ENCODE results near the gene TRAPPC8. TPM values are rescaled to one million over a fixed set of nuclear protein-coding genes. Genes with fewer than 3 reads are reported as not detected.

TRAPPC8 gene
- total RNA-seq = 119 TPM
- polyA plus RNA-seq = 18.2 TPM

- peak; percentile 97 for DNase-seq (ENCODE audit: extremely low spot score)
- Histone ChIP-seq H3K27ac (ENCODE audit: low read depth) (peak within 1 kb of the TSS; percentile 68), H3K4me1 (ENCODE audit: insufficient read depth) (peaks cover 1% of the 10 kb centered on the region), H3K4me3 (ENCODE audit: low read depth, low read length) (peak within 1 kb of the TSS; percentile 81), H3K36me3 (ENCODE audit: insufficient read depth) (no peaks in the 10 kb centered on the region)
- under 1% methylated on average over 58 of the region's 58 CpGs for WGBS
Measured at GRCh38 chr18:31942999-31943877, at the start of gene TRAPPC8. TRAPPC8 (minus strand) TSS chr18:31943128; CDS start chr18:31942764, 364 bp downstream.

GRCh38 chr18:31990823-31991222 lies 47.9 kb upstream of the TRAPPC8 start:
- no peaks in the 10 kb centered on the region for H3K4me1 ChIP-seq (ENCODE audit: insufficient read depth)
- DNase-seq (ENCODE audit: extremely low spot score) = no peak

GRCh38 chr18:31983976-31984375 lies 41.0 kb upstream of the TRAPPC8 start:
- no peak for DNase-seq (ENCODE audit: extremely low spot score)
- 74% methylated on average over 5 of the region's 5 CpGs for whole genome bisulfite sequencing

More at GRCh38 chr18:31990823-31991222, 47.9 kb upstream of the TRAPPC8 start:
- no peaks in the 10 kb centered on the region for H3K36me3 ChIP-seq (ENCODE audit: insufficient read depth)
- no peak overlapping the region for H3K27ac ChIP-seq (ENCODE audit: low read depth)
- H3K4me3 ChIP-seq (ENCODE audit: low read depth, low read length) = no peak overlapping the region
- WGBS = 90% methylated on average over 2 of the region's 2 CpGs

GRCh38 chr18:31983020-31983419 lies 40.1 kb upstream of the TRAPPC8 start:
- Histone ChIP-seq H3K4me1 (ENCODE audit: insufficient read depth) (no peaks in the 10 kb centered on the region), H3K27ac (ENCODE audit: low read depth) (no peak overlapping the region), H3K36me3 (ENCODE audit: insufficient read depth) (no peaks in the 10 kb centered on the region), H3K4me3 (ENCODE audit: low read depth, low read length) (no peak overlapping the region)
- DNase-seq (ENCODE audit: extremely low spot score) = no peak
- WGBS = 75% methylated on average over 3 of the region's 3 CpGs

More at GRCh38 chr18:31983976-31984375, 41.0 kb upstream of the TRAPPC8 start:
- no peak overlapping the region for H3K27ac ChIP-seq (ENCODE audit: low read depth)
- no peak overlapping the region for H3K4me3 ChIP-seq (ENCODE audit: low read depth, low read length)
- no peaks in the 10 kb centered on the region for H3K36me3 ChIP-seq (ENCODE audit: insufficient read depth)
- no peaks in the 10 kb centered on the region for H3K4me1 ChIP-seq (ENCODE audit: insufficient read depth)

- Histone ChIP-seq H3K36me3 (ENCODE audit: insufficient read depth) (no peaks in the 10 kb centered on the region), H3K4me3 (ENCODE audit: low read depth, low read length) (no peak overlapping the region), H3K4me1 (ENCODE audit: insufficient read depth) (no peaks in the 10 kb centered on the region), H3K27ac (ENCODE audit: low read depth) (no peak overlapping the region)
- DNase-seq (ENCODE audit: extremely low spot score) = no peak
Measured at GRCh38 chr18:31980863-31981262, 37.9 kb upstream of the TRAPPC8 start.

- H3K4me3 ChIP-seq (ENCODE audit: low read depth, low read length) = no peak overlapping the region
- WGBS = 90% methylated on average over 2 of the region's 2 CpGs
- no peaks in the 10 kb centered on the region for H3K36me3 ChIP-seq (ENCODE audit: insufficient read depth)
- H3K27ac ChIP-seq (ENCODE audit: low read depth) = no peak overlapping the region
- H3K4me1 ChIP-seq (ENCODE audit: insufficient read depth) = no peaks in the 10 kb centered on the region
- no peak for DNase-seq (ENCODE audit: extremely low spot score)
Measured at GRCh38 chr18:31979714-31980113, 36.8 kb upstream of the TRAPPC8 start.

GRCh38 chr18:31978616-31979015 lies 35.7 kb upstream of the TRAPPC8 start:
- H3K27ac ChIP-seq (ENCODE audit: low read depth) = no peak overlapping the region
- WGBS = 90% methylated on average over 5 of the region's 5 CpGs
- H3K4me1 ChIP-seq (ENCODE audit: insufficient read depth) = no peaks in the 10 kb centered on the region
- no peak for DNase-seq (ENCODE audit: extremely low spot score)
- H3K4me3 ChIP-seq (ENCODE audit: low read depth, low read length) = no peak overlapping the region
- no peaks in the 10 kb centered on the region for H3K36me3 ChIP-seq (ENCODE audit: insufficient read depth)

- Histone ChIP-seq H3K36me3 (ENCODE audit: insufficient read depth) (no peaks in the 10 kb centered on the region), H3K4me3 (ENCODE audit: low read depth, low read length) (no peak overlapping the region), H3K4me1 (ENCODE audit: insufficient read depth) (no peaks in the 10 kb centered on the region), H3K27ac (ENCODE audit: low read depth) (no peak overlapping the region)
- no peak for DNase-seq (ENCODE audit: extremely low spot score)
- 70% methylated on average over 9 of the region's 9 CpGs for WGBS
Measured at GRCh38 chr18:31977270-31977872, 34.4 kb upstream of the TRAPPC8 start.

GRCh38 chr18:31976242-31976641 lies 33.3 kb upstream of the TRAPPC8 start:
- no peaks in the 10 kb centered on the region for H3K36me3 ChIP-seq (ENCODE audit: insufficient read depth)

GRCh38 chr18:31973929-31974546 lies 31.1 kb upstream of the TRAPPC8 start:
- DNase-seq (ENCODE audit: extremely low spot score) = no peak
- no peak overlapping the region for H3K27ac ChIP-seq (ENCODE audit: low read depth)

More at GRCh38 chr18:31976242-31976641, 33.3 kb upstream of the TRAPPC8 start:
- no peak for DNase-seq (ENCODE audit: extremely low spot score)
- WGBS = 64% methylated on average over 3 of the region's 3 CpGs
- Histone ChIP-seq H3K4me1 (ENCODE audit: insufficient read depth) (no peaks in the 10 kb centered on the region), H3K4me3 (ENCODE audit: low read depth, low read length) (no peak overlapping the region), H3K27ac (ENCODE audit: low read depth) (no peak overlapping the region)

GRCh38 chr18:31970617-31971016 lies 27.7 kb upstream of the TRAPPC8 start:
- Histone ChIP-seq H3K4me1 (ENCODE audit: insufficient read depth) (no peaks in the 10 kb centered on the region), H3K27ac (ENCODE audit: low read depth) (no peak overlapping the region), H3K36me3 (ENCODE audit: insufficient read depth) (no peaks in the 10 kb centered on the region), H3K4me3 (ENCODE audit: low read depth, low read length) (no peak overlapping the region)
- 56% methylated on average over 3 of the region's 3 CpGs for WGBS
- no peak for DNase-seq (ENCODE audit: extremely low spot score)

More at GRCh38 chr18:31973929-31974546, 31.1 kb upstream of the TRAPPC8 start:
- Histone ChIP-seq H3K36me3 (ENCODE audit: insufficient read depth) (no peaks in the 10 kb centered on the region), H3K4me3 (ENCODE audit: low read depth, low read length) (no peak overlapping the region), H3K4me1 (ENCODE audit: insufficient read depth) (no peaks in the 10 kb centered on the region)
- 93% methylated on average over 4 of the region's 4 CpGs for whole genome bisulfite sequencing

GRCh38 chr18:31965316-31965970 lies 22.5 kb upstream of the TRAPPC8 start:
- 70% methylated on average over 5 of the region's 5 CpGs for WGBS

GRCh38 chr18:31957728-31958127 lies 14.8 kb upstream of the TRAPPC8 start:
- no peak for DNase-seq (ENCODE audit: extremely low spot score)
- no peaks in the 10 kb centered on the region for H3K4me1 ChIP-seq (ENCODE audit: insufficient read depth)
- H3K27ac ChIP-seq (ENCODE audit: low read depth) = no peak overlapping the region
- H3K4me3 ChIP-seq (ENCODE audit: low read depth, low read length) = no peak overlapping the region
- no peaks in the 10 kb centered on the region for H3K36me3 ChIP-seq (ENCODE audit: insufficient read depth)

More at GRCh38 chr18:31965316-31965970, 22.5 kb upstream of the TRAPPC8 start:
- Histone ChIP-seq H3K27ac (ENCODE audit: low read depth) (no peak overlapping the region), H3K4me1 (ENCODE audit: insufficient read depth) (no peaks in the 10 kb centered on the region), H3K4me3 (ENCODE audit: low read depth, low read length) (no peak overlapping the region), H3K36me3 (ENCODE audit: insufficient read depth) (no peaks in the 10 kb centered on the region)
- DNase-seq (ENCODE audit: extremely low spot score) = no peak
